Measurements from ENCODE around the gene CLOCK. TPM values are rescaled to one million over a fixed set of nuclear protein-coding genes. Genes with fewer than 3 reads are reported as not detected.
A peak's percentile ranks its signal among the peaks of the same experiment; 100 is the strongest.

Gene CLOCK
- total RNA-seq, 1 donor from 2014 or later: 34.2 TPM

DNA sequence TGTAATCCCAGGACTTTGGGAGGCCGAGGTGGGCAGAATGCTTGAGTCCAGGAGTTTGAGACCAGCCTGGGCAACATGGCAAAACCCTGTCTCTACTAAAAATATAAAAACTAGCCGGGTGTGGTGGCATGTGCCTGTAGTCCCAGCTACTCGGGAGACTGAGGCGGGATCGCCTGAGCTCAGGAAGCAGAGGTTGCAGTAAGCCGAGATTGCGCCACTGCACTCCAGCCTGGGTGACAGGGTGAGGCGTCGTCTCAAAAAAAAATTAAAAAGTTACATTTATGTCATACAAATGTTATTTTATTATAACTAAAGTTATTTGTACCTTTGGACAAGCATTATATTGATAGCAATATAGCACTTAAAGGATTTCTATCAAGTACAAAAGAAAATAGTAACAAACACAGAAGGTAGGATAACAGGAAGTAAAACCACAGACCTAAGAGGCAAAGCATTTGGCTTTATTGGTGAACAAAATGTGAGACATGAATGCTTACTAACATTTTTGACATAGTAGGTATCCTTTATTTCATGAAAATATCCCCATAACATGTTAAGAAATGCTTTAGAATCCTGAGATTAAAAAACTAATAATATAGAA is 99.5 kb downstream of the CLOCK start:
- TF ChIP-seq, protein P1, sequence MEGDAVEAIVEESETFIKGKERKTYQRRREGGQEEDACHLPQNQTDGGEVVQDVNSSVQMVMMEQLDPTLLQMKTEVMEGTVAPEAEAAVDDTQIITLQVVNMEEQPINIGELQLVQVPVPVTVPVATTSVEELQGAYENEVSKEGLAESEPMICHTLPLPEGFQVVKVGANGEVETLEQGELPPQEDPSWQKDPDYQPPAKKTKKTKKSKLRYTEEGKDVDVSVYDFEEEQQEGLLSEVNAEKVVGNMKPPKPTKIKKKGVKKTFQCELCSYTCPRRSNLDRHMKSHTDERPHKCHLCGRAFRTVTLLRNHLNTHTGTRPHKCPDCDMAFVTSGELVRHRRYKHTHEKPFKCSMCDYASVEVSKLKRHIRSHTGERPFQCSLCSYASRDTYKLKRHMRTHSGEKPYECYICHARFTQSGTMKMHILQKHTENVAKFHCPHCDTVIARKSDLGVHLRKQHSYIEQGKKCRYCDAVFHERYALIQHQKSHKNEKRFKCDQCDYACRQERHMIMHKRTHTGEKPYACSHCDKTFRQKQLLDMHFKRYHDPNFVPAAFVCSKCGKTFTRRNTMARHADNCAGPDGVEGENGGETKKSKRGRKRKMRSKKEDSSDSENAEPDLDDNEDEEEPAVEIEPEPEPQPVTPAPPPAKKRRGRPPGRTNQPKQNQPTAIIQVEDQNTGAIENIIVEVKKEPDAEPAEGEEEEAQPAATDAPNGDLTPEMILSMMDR (IDR thresholded peaks at IDR 0.05; ENCODE audit: borderline replicate concordance): no peak
- Histone ChIP-seq H3K27ac (replicated peaks) (no peak overlapping the region), H3K4me3 (no peak overlapping the region), H3K4me1 (no peaks in the 10 kb centered on the region), H3K9me3 (replicated peaks) (no peaks in the 10 kb centered on the region), H3K27me3 (ENCODE audit: low read depth) (no peaks in the 10 kb centered on the region), H3K36me3 (peaks cover 71% of the 10 kb centered on the region)
- intact Hi-C loops (cut with micrococcal nuclease): no loop called here
- DNase-seq: no peak

DNA sequence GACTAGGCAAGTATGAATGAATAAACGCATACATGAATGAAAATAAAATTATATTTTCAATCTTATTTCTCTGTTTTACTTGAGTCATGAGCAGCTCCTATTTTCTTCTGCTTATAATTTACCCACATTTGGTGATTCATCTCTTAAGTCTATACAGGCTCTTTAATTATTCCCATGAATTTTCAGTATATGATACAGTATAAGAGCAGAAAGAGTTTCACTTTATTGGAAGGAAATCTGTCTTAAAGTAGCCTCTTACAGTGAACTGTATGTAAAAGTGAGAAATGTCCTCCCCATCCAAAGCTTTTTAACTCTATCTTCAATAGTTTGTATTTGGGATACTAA is 100.2 kb downstream of the CLOCK start:
- Histone ChIP-seq H3K27me3 (ENCODE audit: low read depth) (no peaks in the 10 kb centered on the region), H3K4me3 (no peak overlapping the region), H3K27ac (replicated peaks) (no peak overlapping the region), H3K4me1 (no peaks in the 10 kb centered on the region), H3K9me3 (replicated peaks) (no peaks in the 10 kb centered on the region), H3K36me3 (peaks cover 72% of the 10 kb centered on the region)
- intact Hi-C loops (cut with micrococcal nuclease): no loop called here
- no peak for DNase-seq
- TF ChIP-seq, protein P1 (IDR thresholded peaks at IDR 0.05; ENCODE audit: borderline replicate concordance): no peak

DNA sequence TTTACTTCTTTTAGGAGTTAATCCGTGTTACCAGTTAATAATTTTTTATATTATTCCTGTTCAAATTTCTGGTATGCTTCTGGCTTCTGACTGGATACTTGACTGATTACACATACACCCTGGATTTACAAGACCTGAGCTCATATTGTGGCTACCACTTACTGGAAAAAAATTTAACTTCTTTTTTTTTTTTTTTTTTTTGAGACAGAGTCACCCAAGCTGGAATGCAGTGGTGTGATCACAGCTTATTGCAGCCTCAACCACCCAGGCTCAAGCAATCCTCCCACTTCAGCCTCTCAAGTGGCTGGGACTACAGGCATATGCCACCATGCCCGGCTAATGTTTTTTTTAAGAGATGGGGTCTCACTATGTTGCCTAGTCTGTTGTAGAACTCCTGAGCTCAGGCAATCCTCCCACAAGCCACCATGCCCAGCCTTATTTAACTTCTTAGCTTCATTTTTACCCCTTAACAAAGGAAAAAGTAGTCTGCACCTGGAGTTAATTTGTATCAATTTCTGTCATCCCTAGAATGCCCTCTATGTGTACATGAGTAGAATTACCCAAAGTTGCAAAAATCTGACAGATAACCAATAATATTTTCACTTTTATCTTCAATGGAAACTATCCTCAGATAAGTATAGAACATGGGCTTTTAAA is 100.7 kb downstream of the CLOCK start:
- DNase-seq: no peak
- no peak overlapping the region for H3K27ac ChIP-seq (replicated peaks)
- H3K27me3 ChIP-seq (ENCODE audit: low read depth): no peaks in the 10 kb centered on the region
- no peaks in the 10 kb centered on the region for H3K4me1 ChIP-seq
- TF ChIP-seq, protein P1 (IDR thresholded peaks at IDR 0.05; ENCODE audit: borderline replicate concordance): no peak
- no peaks in the 10 kb centered on the region for H3K9me3 ChIP-seq (replicated peaks)
- peaks cover 76% of the 10 kb centered on the region for H3K36me3 ChIP-seq
- no peak overlapping the region for H3K4me3 ChIP-seq
- intact Hi-C loops (cut with micrococcal nuclease): no loop called here

DNA sequence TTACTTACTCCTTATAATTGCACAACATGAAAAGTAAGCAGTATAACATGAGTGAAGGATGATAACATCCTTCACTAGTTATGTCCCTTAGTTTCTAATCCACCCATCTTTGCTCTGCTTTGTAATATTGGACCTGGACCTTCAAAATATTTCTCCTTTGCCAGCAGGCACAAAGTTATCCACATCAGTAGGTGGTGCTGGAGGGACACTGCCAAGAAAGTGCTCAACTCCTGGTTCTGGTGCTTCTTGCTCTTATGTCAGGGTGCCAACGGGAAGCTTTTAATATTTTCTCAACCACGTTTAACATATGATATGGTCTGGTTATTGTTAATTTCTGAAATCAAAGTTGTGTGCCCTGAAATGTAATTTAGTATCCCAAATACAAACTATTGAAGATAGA is 101.9 kb downstream of the CLOCK start:
- no peaks in the 10 kb centered on the region for H3K9me3 ChIP-seq (replicated peaks)
- no peak overlapping the region for H3K4me3 ChIP-seq
- H3K27me3 ChIP-seq (ENCODE audit: low read depth): no peaks in the 10 kb centered on the region
- H3K4me1 ChIP-seq: no peaks in the 10 kb centered on the region
- H3K27ac ChIP-seq (replicated peaks): no peak overlapping the region
- TF ChIP-seq, protein P1 (IDR thresholded peaks at IDR 0.05; ENCODE audit: borderline replicate concordance): peak; percentile 46
- intact Hi-C loops (cut with micrococcal nuclease): no loop called here
- DNase-seq: no peak
- H3K36me3 ChIP-seq: peaks cover 73% of the 10 kb centered on the region

DNA sequence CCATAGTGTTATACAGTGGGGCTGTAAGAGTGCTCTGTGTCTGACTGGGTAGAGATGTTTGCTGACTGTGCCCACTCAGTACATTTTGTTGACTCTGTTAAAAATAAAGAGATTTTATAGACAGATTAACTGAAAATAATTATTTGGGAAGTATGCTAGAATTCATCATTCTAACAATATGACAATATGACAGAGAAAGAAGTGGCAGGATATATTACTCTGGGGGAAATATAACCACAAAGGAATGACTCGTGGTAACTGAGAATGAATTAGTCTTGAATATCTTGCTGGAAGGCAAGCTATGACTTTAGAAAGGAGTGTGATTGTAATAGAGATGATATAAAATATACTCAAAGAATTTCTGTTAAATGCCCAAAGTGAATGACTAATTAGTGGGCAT is 104.2 kb downstream of the CLOCK start:
- Histone ChIP-seq H3K27ac (replicated peaks) (no peak overlapping the region), H3K4me1 (no peaks in the 10 kb centered on the region), H3K36me3 (peaks cover 65% of the 10 kb centered on the region), H3K4me3 (no peak overlapping the region), H3K9me3 (replicated peaks) (no peaks in the 10 kb centered on the region), H3K27me3 (ENCODE audit: low read depth) (no peaks in the 10 kb centered on the region)
- no peak for DNase-seq
- TF ChIP-seq, protein P1 (IDR thresholded peaks at IDR 0.05; ENCODE audit: borderline replicate concordance): no peak
- intact Hi-C loops (cut with micrococcal nuclease): no loop called here

Measured in left ventricle myocardium inferior (tissue), 1 donor.